ENCODE measurements around the gene RUBCN. TPM values are rescaled to one million over a fixed set of nuclear protein-coding genes. Genes with fewer than 3 reads are reported as not detected.
"Not testable (repeated sequence)": the region's sequence is repeated elsewhere in the genome, so short reads cannot be mapped to it uniquely, and the experiment has no call there.

Gene RUBCN
- total and polyA plus RNA-seq, 9 of the 15 experiments (the other 6 are each of a cell fraction or from before 2014, with no cell fraction given) = 8.4 to 24.0 (median 11.9) TPM

DNA sequence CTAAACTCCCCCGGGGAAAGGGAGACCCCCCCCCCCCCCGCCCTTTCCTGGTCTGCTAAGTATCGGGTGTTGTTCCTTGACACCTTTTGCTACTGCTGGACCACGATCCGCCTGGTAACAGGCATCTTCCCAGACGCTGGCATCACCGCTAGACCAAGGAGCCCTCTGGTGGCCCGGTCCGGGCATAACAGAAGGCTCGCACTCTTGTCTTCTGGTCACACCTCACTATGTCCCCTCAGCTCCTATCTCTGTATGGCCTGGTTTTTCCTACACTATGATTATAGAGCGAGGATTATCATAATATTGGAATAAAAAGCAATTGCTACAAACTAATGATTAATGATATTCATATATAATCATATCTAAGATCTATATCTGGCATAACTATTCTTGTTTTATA, 104.7 kb downstream of the RUBCN start:
- intact Hi-C loops (cut with micrococcal nuclease); ATAC-seq; BruUV-seq (replicated peaks); H3K4me2 ChIP-seq (ENCODE audit: insufficient read depth, low read length); in situ Hi-C loops (cut with MboI); H3K79me2 ChIP-seq (ENCODE audit: control insufficient read depth, insufficient read depth, low read length); H3K4me3 ChIP-seq; H3K27me3 ChIP-seq (ENCODE audit: control insufficient read depth in 2 of 2, insufficient read depth in 2 of 2, low read length in 2 of 2); H3K36me3 ChIP-seq (ENCODE audit: control insufficient read depth, insufficient read depth, low read length); H3K9me3 ChIP-seq (replicated peaks; ENCODE audit: control insufficient read depth, insufficient read depth, low read depth, low read length); H2AFZ ChIP-seq (ENCODE audit: low read depth, low read length); H3K9ac ChIP-seq (ENCODE audit: insufficient read depth in 1 of 2, low read depth in 2 of 2, low read length in 2 of 2); POLR2A ChIA-PET; H3K9me1 ChIP-seq (ENCODE audit: control insufficient read depth, insufficient read depth, low read length); H3K27ac ChIP-seq (ENCODE audit: extremely low read depth, low read depth, low read length); H3K4me1 ChIP-seq (replicated peaks in 1 of 2; ENCODE audit: control insufficient read depth in 2 of 2, insufficient read depth in 2 of 2, low read length in 2 of 2); FAIRE-seq; H4K20me1 ChIP-seq (replicated peaks; ENCODE audit: control insufficient read depth, insufficient read depth, low read length): not testable (repeated sequence)
- TF ChIP-seq SMC3 (conservative IDR thresholded peaks at IDR 0.05; ENCODE audit: insufficient read depth, low read depth, low read length) (0 out of 2 replicates have a peak, but pooled peaks have one; percentile 17), RAD21 (CRISPR knock-in tag; conservative IDR thresholded peaks at IDR 0.05 in 1 of 2, IDR thresholded peaks at IDR 0.05 in 1 of 2) (0 out of 4 replicates have a peak, but pooled peaks of 1 of the 2 experiments have one; percentile 7), CTCF (IDR thresholded peaks at IDR 0.05 in 2 of 3, conservative IDR thresholded peaks at IDR 0.05 in 1 of 3; ENCODE audit: insufficient read depth in 2 of 3, low read depth in 1 of 3, low read length in 3 of 3) (peak; percentile 33 to 46 (median 34); a peak in 4 of 6 replicates)
- CTCF ChIA-PET (ENCODE audit: low intra/inter-chr PET ratio) = interaction anchor here (1.3 kb wide), 1 partner anchor 84 kb away, joined by 6 read pairs; no protein-coding TSS in a partner anchor
- DNase-seq (ENCODE audit: extremely low read depth in 1 of 4, low spot score in 3 of 4) = peak in 1 of 4 experiments; percentile 14
- 6% methylated on average over 6 of the region's 11 CpGs for WGBS (ENCODE audit: insufficient coverage, low coverage, missing lambda C conversion rate)

GRCh38 chr3:197630766-197631165, 105.9 kb downstream of the RUBCN start:
- H3K36me3 ChIP-seq (ENCODE audit: control insufficient read depth, insufficient read depth, low read length); H3K9ac ChIP-seq (ENCODE audit: insufficient read depth in 1 of 2, low read depth in 2 of 2, low read length in 2 of 2); DNase-seq (ENCODE audit: extremely low read depth in 1 of 4, low spot score in 3 of 4); intact Hi-C loops (cut with micrococcal nuclease); H4K20me1 ChIP-seq (replicated peaks; ENCODE audit: control insufficient read depth, insufficient read depth, low read length); H3K9me3 ChIP-seq (replicated peaks; ENCODE audit: control insufficient read depth, insufficient read depth, low read depth, low read length); CTCF ChIA-PET (ENCODE audit: low intra/inter-chr PET ratio); ATAC-seq; H3K27ac ChIP-seq (ENCODE audit: extremely low read depth, low read depth, low read length); H3K27me3 ChIP-seq (ENCODE audit: control insufficient read depth in 2 of 2, insufficient read depth in 2 of 2, low read length in 2 of 2); H3K4me1 ChIP-seq (replicated peaks in 1 of 2; ENCODE audit: control insufficient read depth in 2 of 2, insufficient read depth in 2 of 2, low read length in 2 of 2); POLR2A ChIA-PET; in situ Hi-C loops (cut with MboI); FAIRE-seq; H3K4me2 ChIP-seq (ENCODE audit: insufficient read depth, low read length); H3K9me1 ChIP-seq (ENCODE audit: control insufficient read depth, insufficient read depth, low read length); H3K4me3 ChIP-seq; BruUV-seq (replicated peaks); H2AFZ ChIP-seq (ENCODE audit: low read depth, low read length): not testable (repeated sequence)
- H3K79me2 ChIP-seq (ENCODE audit: control insufficient read depth, insufficient read depth, low read length) = peaks cover 15% of the 10 kb centered on the region
- WGBS (ENCODE audit: insufficient coverage, low coverage, missing lambda C conversion rate) = 61% methylated on average over 11 of the region's 12 CpGs

GRCh38 chr3:197629286-197629685, 107.4 kb downstream of the RUBCN start:
- H3K4me2 ChIP-seq (ENCODE audit: insufficient read depth, low read length); intact Hi-C loops (cut with micrococcal nuclease); ATAC-seq; H3K36me3 ChIP-seq (ENCODE audit: control insufficient read depth, insufficient read depth, low read length); H4K20me1 ChIP-seq (replicated peaks; ENCODE audit: control insufficient read depth, insufficient read depth, low read length); H3K27me3 ChIP-seq (ENCODE audit: control insufficient read depth in 2 of 2, insufficient read depth in 2 of 2, low read length in 2 of 2); H3K9me1 ChIP-seq (ENCODE audit: control insufficient read depth, insufficient read depth, low read length); H3K27ac ChIP-seq (ENCODE audit: extremely low read depth, low read depth, low read length); H3K9ac ChIP-seq (ENCODE audit: insufficient read depth in 1 of 2, low read depth in 2 of 2, low read length in 2 of 2); BruUV-seq (replicated peaks); FAIRE-seq; H3K9me3 ChIP-seq (replicated peaks; ENCODE audit: control insufficient read depth, insufficient read depth, low read depth, low read length); H3K4me1 ChIP-seq (replicated peaks in 1 of 2; ENCODE audit: control insufficient read depth in 2 of 2, insufficient read depth in 2 of 2, low read length in 2 of 2); DNase-seq (ENCODE audit: extremely low read depth in 1 of 4, low spot score in 3 of 4); H3K4me3 ChIP-seq; H2AFZ ChIP-seq (ENCODE audit: low read depth, low read length); CTCF ChIA-PET (ENCODE audit: low intra/inter-chr PET ratio); POLR2A ChIA-PET: not testable (repeated sequence)
- 88% methylated on average over 6 of the region's 14 CpGs for WGBS (ENCODE audit: insufficient coverage, low coverage, missing lambda C conversion rate)
- in situ Hi-C loops (cut with MboI) = loop anchor here (10.0 kb wide), 1 partner anchor 1774 kb away; no protein-coding TSS in a partner anchor
- H3K79me2 ChIP-seq (ENCODE audit: control insufficient read depth, insufficient read depth, low read length) = peaks cover 23% of the 10 kb centered on the region
